Adrenal gland (tissue), 12 donors: ENCODE data around the gene PPP1R7. TPM values are rescaled to one million over a fixed set of nuclear protein-coding genes. Genes with fewer than 3 reads are reported as not detected.

Source experiments
- DNase-seq, 7 donors: peaks; one replicate each; pipeline ENCODE4 v3.0.0-alpha.2; 2019 to 2020
- H3K27ac ChIP-seq, 5 donors: fragments of 200-600 bp; sonication (generic) in 4 of 5; 1 replicate in 3 of 5; 2 replicates in 2 of 5; pipeline versions ENCODE4 v1.5.1 to v1.8.0; 2016 to 2020; ENCODE audit warnings: mild to moderate bottlenecking in 1 of 5
- H3K27me3 ChIP-seq: fragments of 200-600 bp; 2 replicates; pipeline ENCODE4 v1.8.0; 2021
- H3K36me3 ChIP-seq, 2 donors: fragments of 200-600 bp; replicated peaks in 1 of 2; 1 replicate in 1 of 2; 2 replicates in 1 of 2; pipeline versions ENCODE4 v1.5.1 to v1.8.0; 2018 to 2022
- H3K4me1 ChIP-seq, 2 donors: fragments of 200-600 bp; replicated peaks in 1 of 2; 1 replicate in 1 of 2; 2 replicates in 1 of 2; pipeline versions ENCODE4 v1.5.1 to v1.8.0; 2018 to 2021
- H3K4me3 ChIP-seq, 4 donors: fragments of 200-600 bp; sonication (generic) in 3 of 4; one replicate each; pipeline ENCODE4 v1.5.1; 2016 to 2018
- H3K9me3 ChIP-seq, 3 donors: fragments of 200-600 bp; sonication (generic) in 1 of 3; replicated peaks in 1 of 3; 1 replicate in 2 of 3; 2 replicates in 1 of 3; pipeline versions ENCODE4 v1.5.1 to v1.8.0; 2016 to 2021
- POLR2A ChIP-seq, 2 donors: fragments of 450-650 bp; IDR thresholded peaks; one replicate each; pipeline ENCODE4 v1.6.1; 2017; ENCODE audit warnings: antibody characterized with exemption in 2 of 2, mild to moderate bottlenecking in 2 of 2, moderate library complexity in 1 of 2
- WGBS, 4 donors: extraction: QIAGEN DNeasy Blood & Tissue Kit in 2 of 4; methylation state at CpG; one replicate each; pipeline versions ENCODE4 v1.1.5 to v1.1.7; 2013 to 2017; 5-methylcytosine and 5-hydroxymethylcytosine counted together
- intact Hi-C, 2 donors: fragments of 100-400 bp; cut with DNase I; formaldehyde crosslinking; loops; one replicate each; pipeline versions ENCODE4 v1.14.1 to v1.15.0; 2022 to 2023
- polyA plus RNA-seq, 3 donors: library from polyadenylated mRNA; stranded (reverse); fragments of 200-250 nt in 2 of 3; fragments of 350-450 nt in 1 of 3; fragmentation: Illumina TruSeq in 1 of 3; extraction: RNeasy Lipid Tissue Mini Kit (QIAGEN cat#74804) in 1 of 3; gene quantifications; one replicate each; pipeline ENCODE4 v1.2.3, GENCODE V29; 2013 to 2014
- total RNA-seq, 9 donors: library from RNA; depleted of rRNA in 4 of 9; stranded (reverse); fragments of >200 nt in 4 of 9; fragments of 120-200 nt in 1 of 9; fragmentation: NEBNext Ultra II Directional in 1 of 9; extraction: Animal tissue kit (Norgen Biotek cat#: 25700) in 1 of 9; gene quantifications; one replicate each; pipeline versions ENCODE4 v1.1.0 to v1.2.4, GENCODE V29; 2013 to 2023
- TF ChIP-seq, protein P1 (sequence below), 6 experiments: fragments of 450-650 bp in 4 of 6; fragments of 200-600 bp in 2 of 6; sonication (generic) in 1 of 6; IDR thresholded peaks; 1 replicate in 5 of 6; 2 replicates in 1 of 6; pipeline versions ENCODE4 v1.5.1 to v1.8.0; 2016 to 2021; ENCODE audit warnings: antibody characterized with exemption in 6 of 6, mild to moderate bottlenecking in 2 of 6, moderate library complexity in 1 of 6
- donor health status: healthy with polysubstance abuse.
- donor health status: Bipolar disorder and iron deficiency.
- donor health status: DM: yes; HTN: yes; CAD: no.
- donor health status: DM: no; HTN: no; CAD: no.
- donor health status: DM: no; HTN: no; CAD: no.
- donor health status: DM: yes; HTN: yes; CAD: no.

Gene PPP1R7
- total and polyA plus RNA-seq, 12 donors = 26.2 to 128 (median 63.1) TPM

DNA sequence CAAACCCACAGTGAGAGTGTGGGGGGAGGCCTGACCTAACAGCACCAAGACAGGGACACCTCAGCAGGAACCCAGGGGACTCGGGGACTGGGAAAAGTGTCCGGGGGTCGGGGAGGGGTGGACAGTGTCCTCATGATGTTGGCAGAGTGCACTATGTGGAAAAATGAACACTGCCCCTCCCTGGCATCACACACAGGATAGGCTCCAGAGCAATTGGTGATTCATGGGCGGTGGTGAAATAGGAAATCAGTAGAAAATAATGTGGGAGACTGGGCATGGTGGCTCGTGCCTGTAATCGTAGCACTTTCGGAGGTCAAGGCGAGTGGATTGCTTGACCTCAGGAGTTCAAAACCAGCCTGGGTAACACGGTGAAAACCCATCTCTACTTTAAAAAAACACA lies 34.6 kb downstream of the PPP1R7 start:
- Histone ChIP-seq H3K27ac (no peak overlapping the region), H3K4me1 (no peaks in the 10 kb centered on the region), H3K36me3 (peaks cover 0 to 7% of the 10 kb centered on the region in 2 donors), H3K9me3 (no peaks in the 10 kb centered on the region), H3K27me3 (no peaks in the 10 kb centered on the region), H3K4me3 (no peak overlapping the region)
- no peak for TF ChIP-seq POLR2A (IDR thresholded peaks at IDR 0.05)
- TF ChIP-seq, protein P1, sequence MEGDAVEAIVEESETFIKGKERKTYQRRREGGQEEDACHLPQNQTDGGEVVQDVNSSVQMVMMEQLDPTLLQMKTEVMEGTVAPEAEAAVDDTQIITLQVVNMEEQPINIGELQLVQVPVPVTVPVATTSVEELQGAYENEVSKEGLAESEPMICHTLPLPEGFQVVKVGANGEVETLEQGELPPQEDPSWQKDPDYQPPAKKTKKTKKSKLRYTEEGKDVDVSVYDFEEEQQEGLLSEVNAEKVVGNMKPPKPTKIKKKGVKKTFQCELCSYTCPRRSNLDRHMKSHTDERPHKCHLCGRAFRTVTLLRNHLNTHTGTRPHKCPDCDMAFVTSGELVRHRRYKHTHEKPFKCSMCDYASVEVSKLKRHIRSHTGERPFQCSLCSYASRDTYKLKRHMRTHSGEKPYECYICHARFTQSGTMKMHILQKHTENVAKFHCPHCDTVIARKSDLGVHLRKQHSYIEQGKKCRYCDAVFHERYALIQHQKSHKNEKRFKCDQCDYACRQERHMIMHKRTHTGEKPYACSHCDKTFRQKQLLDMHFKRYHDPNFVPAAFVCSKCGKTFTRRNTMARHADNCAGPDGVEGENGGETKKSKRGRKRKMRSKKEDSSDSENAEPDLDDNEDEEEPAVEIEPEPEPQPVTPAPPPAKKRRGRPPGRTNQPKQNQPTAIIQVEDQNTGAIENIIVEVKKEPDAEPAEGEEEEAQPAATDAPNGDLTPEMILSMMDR (IDR thresholded peaks at IDR 0.05) = no peak
- no peak for DNase-seq
- WGBS, 4 donors = 59 to 65% (median 62%) methylated on average over 9 of the region's 9 CpGs
- intact Hi-C loops = no loop called here

DNA sequence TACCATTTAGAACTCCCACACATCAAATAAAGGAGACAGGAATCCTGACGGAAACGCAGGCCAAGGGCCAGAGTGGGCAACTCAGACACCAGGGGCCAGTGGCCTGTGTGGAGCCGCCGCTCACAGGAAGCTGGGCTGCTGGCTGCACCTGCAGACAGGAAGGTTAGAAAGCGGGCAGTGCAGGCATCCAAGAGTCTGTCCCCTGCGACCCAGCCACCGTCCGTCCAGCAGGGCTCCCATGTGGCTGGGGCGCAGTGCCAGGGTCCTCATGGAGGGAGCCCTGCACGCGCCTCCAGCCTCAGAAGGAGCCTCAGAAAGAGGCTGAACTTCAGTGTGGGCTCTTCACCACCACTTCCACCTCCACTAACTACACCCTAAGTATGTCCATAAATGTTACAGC lies 35.7 kb downstream of the PPP1R7 start:
- intact Hi-C loops = no loop called here

DNA sequence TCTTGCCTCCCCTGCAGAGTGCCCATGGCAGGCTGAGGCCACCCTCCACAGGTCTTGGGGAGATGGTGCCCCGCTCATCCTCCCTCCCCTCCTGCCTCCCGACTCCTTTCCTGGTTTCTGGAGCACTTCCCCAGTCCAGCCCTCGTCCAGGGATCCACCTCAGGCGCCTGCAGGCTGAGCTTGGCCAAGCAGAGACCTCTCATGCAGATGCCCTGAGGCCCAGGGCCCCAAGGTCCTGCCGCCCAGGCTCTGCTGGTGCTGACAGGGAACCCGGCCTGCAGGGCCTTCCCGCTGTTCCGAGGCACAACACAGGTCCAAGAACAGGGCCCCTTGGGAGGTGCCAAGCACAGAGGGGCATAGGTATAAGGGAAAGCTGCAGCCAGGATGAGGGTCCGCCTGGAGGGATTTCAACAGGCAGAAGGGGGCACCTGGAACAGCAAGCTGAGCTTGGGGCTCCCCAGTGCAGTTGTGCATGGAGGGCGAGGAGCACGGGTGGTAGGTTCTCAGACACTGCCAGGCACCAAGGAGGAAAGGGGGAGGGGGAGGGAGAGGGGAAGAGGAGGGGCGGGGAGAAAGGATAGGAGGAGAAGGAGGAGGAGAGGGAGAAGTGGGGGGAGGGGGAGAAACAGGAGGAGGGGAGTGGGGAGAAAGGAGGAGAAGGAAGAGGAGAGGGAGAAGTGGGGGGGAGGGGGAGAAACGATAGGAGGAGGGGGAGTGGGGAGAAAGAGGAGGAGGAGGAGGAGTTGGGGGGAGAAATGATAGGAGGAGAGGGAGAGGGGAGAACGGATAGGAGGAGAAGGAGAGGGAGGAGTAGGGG lies 37.0 kb downstream of the PPP1R7 start:
- WGBS, 4 donors = 45 to 71% (median 61%) methylated on average over 10 to 14 of the region's 14 CpGs
- no peak for DNase-seq
- no peak overlapping the region for H3K27ac ChIP-seq
- H3K9me3 ChIP-seq = no peaks in the 10 kb centered on the region
- H3K36me3 ChIP-seq = peaks cover 0 to 7% of the 10 kb centered on the region in 2 donors
- TF ChIP-seq POLR2A (IDR thresholded peaks at IDR 0.05) = no peak
- TF ChIP-seq, protein P1 (IDR thresholded peaks at IDR 0.05) = no peak
- no peaks in the 10 kb centered on the region for H3K27me3 ChIP-seq
- no peak overlapping the region for H3K4me3 ChIP-seq
- no peaks in the 10 kb centered on the region for H3K4me1 ChIP-seq
- intact Hi-C loops = no loop called here

More for the DNA sequence above, 35.7 kb downstream of the PPP1R7 start:
- H3K4me3 ChIP-seq = no peak overlapping the region
- no peaks in the 10 kb centered on the region for H3K9me3 ChIP-seq
- H3K27ac ChIP-seq = no peak overlapping the region
- no peak for DNase-seq
- H3K27me3 ChIP-seq = no peaks in the 10 kb centered on the region
- 64 to 85% (median 74%) methylated on average over 6 to 11 of the region's 11 CpGs for WGBS, 4 donors
- TF ChIP-seq POLR2A (IDR thresholded peaks at IDR 0.05) = no peak
- TF ChIP-seq, protein P1 (IDR thresholded peaks at IDR 0.05) = no peak
- peaks cover 0 to 7% of the 10 kb centered on the region in 2 donors for H3K36me3 ChIP-seq
- no peaks in the 10 kb centered on the region for H3K4me1 ChIP-seq

DNA sequence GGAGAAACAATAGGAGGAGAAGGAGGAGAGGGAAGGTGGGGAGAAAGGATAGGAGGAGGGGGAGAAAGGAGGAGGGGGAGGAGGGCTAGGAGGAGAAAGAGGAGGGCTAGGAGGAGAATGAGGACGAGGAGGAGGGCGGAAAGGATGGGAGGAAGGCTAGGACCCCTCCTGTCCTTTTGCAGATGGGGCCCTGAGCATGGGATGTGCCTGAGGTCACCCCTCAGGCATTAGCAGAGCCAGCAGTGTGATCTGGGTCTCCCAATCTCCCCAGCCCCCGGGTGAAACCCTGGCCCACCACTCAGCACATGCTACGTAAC lies 37.6 kb downstream of the PPP1R7 start:
- no peak for TF ChIP-seq POLR2A (IDR thresholded peaks at IDR 0.05)
- TF ChIP-seq, protein P1 (IDR thresholded peaks at IDR 0.05) = no peak
- no peaks in the 10 kb centered on the region for H3K4me1 ChIP-seq
- intact Hi-C loops = no loop called here
- no peak overlapping the region for H3K27ac ChIP-seq
- H3K36me3 ChIP-seq = peaks cover 0 to 3% of the 10 kb centered on the region in 2 donors
- H3K27me3 ChIP-seq = no peaks in the 10 kb centered on the region
- no peak for DNase-seq
- no peaks in the 10 kb centered on the region for H3K9me3 ChIP-seq
- H3K4me3 ChIP-seq = no peak overlapping the region
- WGBS, 4 donors = 50 to 74% (median 59%) methylated on average over 3 to 4 of the region's 4 CpGs
